ENCODE measurements around the gene TGFB2.

TGFB2 gene

GRCh38 chr1:218467101-218468072, 122.3 kb downstream of the TGFB2 start:
- DNase-seq = no peak

GRCh38 chr1:218468711-218469110, 123.6 kb downstream of the TGFB2 start:
- DNase-seq = no peak

GRCh38 chr1:218472885-218473284, 127.7 kb downstream of the TGFB2 start:
- DNase-seq = no peak

- DNase-seq = no peak
Measured at GRCh38 chr1:218473522-218473921, 128.4 kb downstream of the TGFB2 start.

- DNase-seq = no peak
Measured at GRCh38 chr1:218474128-218474527, 129.0 kb downstream of the TGFB2 start.

- DNase-seq = no peak
Measured at GRCh38 chr1:218475275-218475674, 130.1 kb downstream of the TGFB2 start.

GRCh38 chr1:218475699-218476098, 130.6 kb downstream of the TGFB2 start:
- DNase-seq = no peak

- no peak for DNase-seq
Measured at GRCh38 chr1:218476385-218476784, 131.2 kb downstream of the TGFB2 start.

- DNase-seq = no peak
Measured at GRCh38 chr1:218478336-218478735, 133.2 kb downstream of the TGFB2 start.

GRCh38 chr1:218479436-218480115, 134.4 kb downstream of the TGFB2 start:
- no peak for DNase-seq

- DNase-seq = no peak
Measured at GRCh38 chr1:218480137-218480536, 135.0 kb downstream of the TGFB2 start.

GRCh38 chr1:218480588-218481099, 135.5 kb downstream of the TGFB2 start:
- no peak for DNase-seq

- no peak for DNase-seq
Measured at GRCh38 chr1:218481116-218481775, 136.1 kb downstream of the TGFB2 start.

- no peak for DNase-seq
Measured at GRCh38 chr1:218482683-218483082, 137.5 kb downstream of the TGFB2 start.

GRCh38 chr1:218485241-218485928, 140.2 kb downstream of the TGFB2 start:
- DNase-seq = no peak

GRCh38 chr1:218488531-218488930, 143.4 kb downstream of the TGFB2 start:
- no peak for DNase-seq

GRCh38 chr1:218488986-218489385, 143.8 kb downstream of the TGFB2 start:
- no peak for DNase-seq

GRCh38 chr1:218490406-218490922, 145.3 kb downstream of the TGFB2 start:
- no peak for DNase-seq

- DNase-seq = no peak
Measured at GRCh38 chr1:218492874-218493273, 147.7 kb downstream of the TGFB2 start.

- DNase-seq = no peak
Measured at GRCh38 chr1:218493986-218494385, 148.8 kb downstream of the TGFB2 start.

Measured in activated CD4-positive, alpha-beta T cell treated with anti-CD3 and anti-CD28 coated beads for 48 hours (primary cell).